HCT116 (cell line): ENCODE data around the gene GTF3C2. TPM values are rescaled to one million over a fixed set of nuclear protein-coding genes. Genes with fewer than 3 reads are reported as not detected.

Source experiments
- ATAC-seq: fragments of 200-7000 bp; cut with Tn5 transposase; 2 replicates; pipeline ENCODE4 v1.9.1; 2020; ENCODE audit warnings: mild to moderate bottlenecking, moderate library complexity
- BruUV-seq: library from RNA; stranded (reverse); fragments of 400-500 nt; replicated peaks from 2 replicates; lab custom pipeline; 2021; lab: Mats Ljungman, UMichigan
- CTCF ChIA-PET: fragments of 300-600 bp; sonication (Branson Sonifier 250); formaldehyde crosslinking; loops from one replicate; lab custom pipeline; 2021; ENCODE audit warnings: antibody characterized with exemption; lab: Charles Lee
- POLR2A ChIA-PET: fragments of 300-600, 350-600 bp; sonication (Branson Sonifier 250); formaldehyde crosslinking; loops from one replicate; lab custom pipeline; 2021; ENCODE audit warnings: antibody characterized with exemption; lab: Charles Lee
- RAD21 ChIA-PET, 2 experiments: fragments of 300-600 bp; sonication (Branson Sonifier 250); formaldehyde crosslinking; loops; one replicate each; lab custom pipeline; 2023; ENCODE audit warnings: low total read pairs in 2 of 2; ENCODE audit not compliant: uncharacterized antibody in 2 of 2, unreplicated experiment in 2 of 2, low non-redundant PET in 1 of 2; lab: Charles Lee
- DNase-seq: peaks from one replicate; pipeline ENCODE4 v3.0.0-alpha.2; 2010; ENCODE audit warnings: low read depth, low spot score
- H2AFZ ChIP-seq: fragments of 200-600 bp; shearing (Covaris generic), sonication (generic); 2 replicates; pipeline ENCODE4 v1.6.1; 2017; ENCODE audit warnings: low read depth, mixed run types, mixed read lengths, antibody characterized with exemption, low read length; ENCODE audit not compliant: poor library complexity, severe bottlenecking
- H3K27ac ChIP-seq: 2 replicates; pipeline ENCODE4 v1.5.1; 2012; ENCODE audit warnings: low read depth, low read length
- H3K27me3 ChIP-seq: fragments of 200-600 bp; sonication (generic); 2 replicates; pipeline ENCODE4 v1.6.1; 2016; ENCODE audit warnings: mixed run types, low read length, mixed read lengths; ENCODE audit not compliant: insufficient read depth
- H3K36me3 ChIP-seq, 2 experiments: fragments of 200-500 bp in 1 of 2; fragments of 200-600 bp in 1 of 2; sonication (Bioruptor generic) in 1 of 2; sonication (generic) in 1 of 2; 2 replicates each; pipeline versions ENCODE4 v1.5.1 to v1.6.1; 2014 to 2016; ENCODE audit warnings: low read length in 2 of 2, inconsistent platforms in 1 of 2, mixed read lengths in 1 of 2, mixed run types in 1 of 2; ENCODE audit not compliant: insufficient read depth in 2 of 2, control insufficient read depth in 1 of 2
- H3K4me1 ChIP-seq, 2 experiments: fragments of 200-600 bp in 1 of 2; sonication (generic) in 1 of 2; 2 replicates each; pipeline versions ENCODE4 v1.5.1 to v1.6.1; 2012 to 2017; ENCODE audit warnings: low read length in 2 of 2, inconsistent platforms in 1 of 2, mild to moderate bottlenecking in 1 of 2, mixed read lengths in 1 of 2, mixed run types in 1 of 2, moderate library complexity in 1 of 2; ENCODE audit not compliant: insufficient read depth in 2 of 2, control insufficient read depth in 1 of 2
- H3K4me2 ChIP-seq: fragments of 200-600 bp; sonication (generic); 2 replicates; pipeline ENCODE4 v1.6.1; 2017; ENCODE audit warnings: mixed run types, low read length, mixed read lengths
- H3K4me3 ChIP-seq, 2 experiments: fragments of 200-600 bp in 1 of 2; sonication (generic) in 1 of 2; replicated peaks in 1 of 2; 2 replicates each; pipeline ENCODE4 v1.5.1; 2011 to 2016; ENCODE audit warnings: low read length in 2 of 2, control low read depth in 1 of 2, low read depth in 1 of 2, mild to moderate bottlenecking in 1 of 2, mixed read lengths in 1 of 2, mixed run types in 1 of 2
- H3K79me2 ChIP-seq: fragments of 200-600 bp; sonication (generic); 2 replicates; pipeline ENCODE4 v1.6.1; 2017; ENCODE audit warnings: mild to moderate bottlenecking, mixed run types, low read length, moderate library complexity, mixed read lengths; ENCODE audit not compliant: insufficient read depth
- H3K9ac ChIP-seq: fragments of 200-600 bp; sonication (generic); 2 replicates; pipeline ENCODE4 v1.6.1; 2016; ENCODE audit warnings: low read length, mixed read lengths
- H3K9me2 ChIP-seq: fragments of 200-600 bp; sonication (generic), shearing (Covaris generic); 2 replicates; pipeline ENCODE4 v1.6.1; 2017; ENCODE audit warnings: mixed run types, mild to moderate bottlenecking, moderate library complexity; ENCODE audit not compliant: insufficient read depth
- H3K9me3 ChIP-seq, 2 experiments: fragments of 200-500 bp in 1 of 2; fragments of 200-600 bp in 1 of 2; sonication (Bioruptor generic) in 1 of 2; sonication (generic) in 1 of 2; 2 replicates each; pipeline ENCODE4 v1.6.1; 2014 to 2017; ENCODE audit warnings: low read length in 2 of 2, mixed read lengths in 2 of 2, inconsistent platforms in 1 of 2, low read depth in 1 of 2, mild to moderate bottlenecking in 1 of 2, mixed run types in 1 of 2, moderate library complexity in 1 of 2; ENCODE audit not compliant: control insufficient read depth in 1 of 2, insufficient read depth in 1 of 2
- H4K20me1 ChIP-seq: fragments of 200-600 bp; sonication (generic), shearing (Covaris generic); 2 replicates; pipeline ENCODE4 v1.6.1; 2017; ENCODE audit warnings: mixed run types, mild to moderate bottlenecking, moderate library complexity; ENCODE audit not compliant: insufficient read depth
- CTCF ChIP-seq, 3 experiments: fragments of 200-600 bp in 1 of 3; sonication (generic) in 1 of 3; IDR thresholded peaks in 2 of 3; conservative IDR thresholded peaks in 1 of 3; 2 replicates each; pipeline ENCODE4 v1.5.1; 2012 to 2017; ENCODE audit warnings: low read depth in 2 of 3, low read length in 2 of 3, antibody characterized with exemption in 1 of 3, borderline replicate concordance in 1 of 3, control low read depth in 1 of 3, mild to moderate bottlenecking in 1 of 3, mixed read lengths in 1 of 3, mixed run types in 1 of 3, moderate library complexity in 1 of 3; ENCODE audit not compliant: insufficient read depth in 1 of 3
- REST ChIP-seq: IDR thresholded peaks from 2 replicates; pipeline ENCODE4 v1.6.1; 2012; ENCODE audit warnings: low read depth
- SIN3A ChIP-seq: IDR thresholded peaks from 2 replicates; pipeline ENCODE4 v1.6.1; 2012; ENCODE audit warnings: low read depth
- SP1 ChIP-seq: IDR thresholded peaks from 2 replicates; pipeline ENCODE4 v1.6.1; 2012; ENCODE audit warnings: low read depth
- ZBTB33 ChIP-seq: IDR thresholded peaks from 2 replicates; pipeline ENCODE4 v1.6.1; 2011; ENCODE audit warnings: mild to moderate bottlenecking, low read length, moderate library complexity; ENCODE audit not compliant: insufficient replicate concordance; ENCODE audit errors: extremely low read depth
- intact Hi-C: fragments of 100-400 bp; cut with micrococcal nuclease; formaldehyde crosslinking; loops from 2 replicates; pipeline ENCODE4 v1.10.0; 2022
- total RNA-seq: library from RNA; stranded (reverse); gene quantifications from one replicate; pipeline ENCODE4 v1.2.1, GENCODE V29; 2021; ENCODE audit not compliant: unreplicated experiment

The GTF3C2 gene
- total RNA-seq, 1 experiment from 2014 or later, result 88.2 TPM

- DNase-seq (no peak), ATAC-seq (no peak)
- Histone ChIP-seq H3K4me2 (no peak within 1 kb of the TSS), H3K36me3 (peaks cover 0 to 5% of the 10 kb centered on the region in 2 experiments; a peak in 1 of 4 replicates), H3K27me3 (no peaks in the 10 kb centered on the region), H3K9ac (no peak within 1 kb of the TSS), H2AFZ (no peak within 1 kb of the TSS), H3K79me2 (no peaks in the 10 kb centered on the region), H3K4me3 (no peak within 1 kb of the TSS), H3K4me1 (no peaks in the 10 kb centered on the region), H3K9me2 (no peaks in the 10 kb centered on the region), H3K27ac (no peak within 1 kb of the TSS), H3K9me3 (no peaks in the 10 kb centered on the region), H4K20me1 (no peaks in the 10 kb centered on the region)
- POLR2A ChIA-PET, result no interaction called here
- intact Hi-C loops, result no loop called here
- no TSS peak for BruUV-seq
- TF ChIP-seq REST (peak; percentile 56; the same call in 1 of the 2 replicates), ZBTB33 (no peak), SP1 (no peak), CTCF (IDR thresholded peaks at IDR 0.05 in 2 of 3, conservative IDR thresholded peaks at IDR 0.05 in 1 of 3; ENCODE audit: borderline replicate concordance in 1 of 3, insufficient read depth in 1 of 3, low read depth in 2 of 3, low read length in 2 of 3) (no peak), SIN3A (no peak)
- RAD21 ChIA-PET, result no interaction called here
- CTCF ChIA-PET, result no interaction called here
Observed at GRCh38 chr2:27308359-27308881, 48.1 kb downstream of the GTF3C2 start, which contains the start of gene UCN. Gene UCN, minus strand, starts transcription at chr2:27308445. Its CDS starts 550 bp downstream, at chr2:27307895.
